ENCODE data around the gene OR2T5. TPM values are rescaled to one million over a fixed set of nuclear protein-coding genes. Genes with fewer than 3 reads are reported as not detected.
"Not testable (repeated sequence)": the region's sequence is repeated elsewhere in the genome, so short reads cannot be mapped to it uniquely, and the experiment has no call there.

OR2T5 gene, protein sequence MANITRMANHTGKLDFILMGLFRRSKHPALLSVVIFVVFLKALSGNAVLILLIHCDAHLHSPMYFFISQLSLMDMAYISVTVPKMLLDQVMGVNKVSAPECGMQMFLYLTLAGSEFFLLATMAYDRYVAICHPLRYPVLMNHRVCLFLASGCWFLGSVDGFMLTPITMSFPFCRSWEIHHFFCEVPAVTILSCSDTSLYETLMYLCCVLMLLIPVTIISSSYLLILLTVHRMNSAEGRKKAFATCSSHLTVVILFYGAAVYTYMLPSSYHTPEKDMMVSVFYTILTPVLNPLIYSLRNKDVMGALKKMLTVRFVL
- polyA plus RNA-seq (2011; rRNA removed): not detected in 2 replicates
- polyA minus RNA-seq (2011; rRNA and poly(A)+ RNA removed): not detected in 2 replicates

DNA sequence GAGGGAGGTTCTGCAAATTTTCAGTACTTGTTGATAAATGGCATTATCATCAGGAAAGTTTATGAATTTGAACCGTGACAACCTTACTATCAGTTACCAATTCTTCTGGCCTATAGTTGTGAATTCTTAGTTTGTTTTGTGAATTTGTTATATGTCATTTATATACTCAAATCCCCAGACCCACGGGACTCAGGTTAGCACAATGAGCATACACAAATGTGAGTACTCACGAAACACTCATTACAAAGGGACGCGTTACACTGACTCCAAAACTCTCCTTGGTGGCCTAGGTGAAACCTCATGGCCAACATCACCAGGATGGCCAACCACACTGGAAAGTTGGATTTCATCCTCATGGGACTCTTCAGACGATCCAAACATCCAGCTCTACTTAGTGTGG lies at the start of gene OR2T5:
TSS of gene OR2T5 (plus strand) at position 301 of the 400 bp plus-strand sequence. CDS start at position 301, 0 bp downstream.
- CTCF ChIA-PET; H3K27ac ChIP-seq (ENCODE audit: low read depth, low read length); POLR2A ChIA-PET; H3K4me3 ChIP-seq (ENCODE audit: low read depth, low read length); H3K9me3 ChIP-seq (ENCODE audit: control insufficient read depth, insufficient read depth, low read length); H3K27me3 ChIP-seq (ENCODE audit: control insufficient read depth, insufficient read depth, low read length); DNase-seq (ENCODE audit: low read depth, low spot score): not testable (repeated sequence)

DNA sequence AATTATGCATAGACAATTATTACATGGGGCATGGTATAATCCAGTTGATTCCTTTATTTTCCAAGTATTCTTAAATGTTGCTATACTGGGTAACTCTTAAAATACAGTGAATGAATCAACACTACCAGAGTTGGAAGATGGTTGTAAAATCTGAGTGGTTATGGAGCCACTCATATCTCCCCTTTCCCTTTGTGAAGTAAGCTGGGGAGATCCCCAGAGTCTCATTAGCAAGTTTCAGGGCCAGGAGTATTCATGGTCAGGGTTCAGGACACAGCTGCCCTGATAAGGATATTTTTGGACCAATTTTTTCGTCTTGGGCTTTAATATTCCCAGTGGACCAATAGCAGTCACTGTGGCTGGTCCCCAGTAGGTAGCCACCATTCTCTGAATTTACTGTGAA lies 49.7 kb upstream of the OR2T5 start:
- H3K4me3 ChIP-seq (ENCODE audit: low read depth, low read length); CTCF ChIA-PET; H3K27ac ChIP-seq (ENCODE audit: low read depth, low read length); H3K9me3 ChIP-seq (ENCODE audit: control insufficient read depth, insufficient read depth, low read length); DNase-seq (ENCODE audit: low read depth, low spot score); H3K27me3 ChIP-seq (ENCODE audit: control insufficient read depth, insufficient read depth, low read length); POLR2A ChIA-PET: not testable (repeated sequence)

DNA sequence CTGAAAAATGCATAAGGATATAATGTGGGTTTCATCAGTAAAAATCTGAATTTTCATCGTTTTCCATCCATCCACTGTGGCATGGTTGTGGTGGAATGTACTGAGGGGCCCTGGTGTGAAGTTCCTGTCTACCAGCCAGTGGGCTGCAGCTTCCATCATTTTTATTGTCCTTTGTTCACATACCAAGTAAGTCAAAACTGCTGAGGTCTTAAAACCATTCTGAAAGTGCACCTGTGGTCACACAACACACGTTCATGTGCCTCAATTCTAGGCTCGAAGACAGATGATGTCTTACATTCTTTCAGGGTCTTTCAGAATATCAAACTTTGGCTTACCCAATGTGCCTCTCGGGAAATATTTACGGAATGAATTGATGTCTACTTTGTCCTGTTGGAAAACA lies 49.1 kb upstream of the OR2T5 start:
- POLR2A ChIA-PET; CTCF ChIA-PET; DNase-seq (ENCODE audit: low read depth, low spot score); H3K27ac ChIP-seq (ENCODE audit: low read depth, low read length); H3K27me3 ChIP-seq (ENCODE audit: control insufficient read depth, insufficient read depth, low read length); H3K4me3 ChIP-seq (ENCODE audit: low read depth, low read length); H3K9me3 ChIP-seq (ENCODE audit: control insufficient read depth, insufficient read depth, low read length): not testable (repeated sequence)

DNA sequence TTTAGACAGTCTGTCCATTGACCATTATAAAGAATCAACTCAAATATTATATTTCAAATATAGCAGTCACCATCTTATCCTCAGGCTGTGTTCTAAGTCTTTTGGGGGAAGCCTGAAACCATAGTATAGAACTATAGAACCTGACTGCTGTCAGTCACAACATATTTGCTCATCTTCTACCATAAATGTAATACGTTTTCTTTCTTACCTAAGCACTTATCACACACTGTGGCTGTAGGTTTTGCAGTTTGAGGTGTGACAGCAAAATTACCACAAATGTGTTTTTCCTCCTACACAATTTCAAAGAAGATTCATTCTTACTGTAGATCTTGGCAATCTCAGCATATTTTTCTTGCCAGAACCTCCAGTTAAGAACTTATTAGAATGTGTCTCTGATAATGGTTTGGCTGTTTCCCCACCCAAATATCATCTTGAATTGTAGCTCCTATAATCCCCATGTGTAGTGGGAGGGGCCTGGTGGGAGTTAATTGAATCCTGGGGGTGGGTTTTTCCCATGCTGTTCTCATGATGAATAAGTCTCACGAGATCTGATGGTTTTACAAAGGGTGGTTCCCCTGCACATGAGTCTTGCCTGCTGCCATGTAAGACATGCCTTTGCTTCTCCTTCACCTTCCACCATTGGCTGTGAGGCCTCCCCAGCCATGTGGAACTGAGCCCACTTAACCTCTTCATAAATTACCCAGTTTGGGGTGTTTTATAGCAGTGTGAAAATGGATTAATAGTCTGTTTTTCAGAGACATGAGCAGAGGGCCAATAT lies 45.7 kb upstream of the OR2T5 start:
- H3K4me3 ChIP-seq (ENCODE audit: low read depth, low read length); H3K9me3 ChIP-seq (ENCODE audit: control insufficient read depth, insufficient read depth, low read length); DNase-seq (ENCODE audit: low read depth, low spot score); POLR2A ChIA-PET; H3K27me3 ChIP-seq (ENCODE audit: control insufficient read depth, insufficient read depth, low read length); H3K27ac ChIP-seq (ENCODE audit: low read depth, low read length); CTCF ChIA-PET: not testable (repeated sequence)

DNA sequence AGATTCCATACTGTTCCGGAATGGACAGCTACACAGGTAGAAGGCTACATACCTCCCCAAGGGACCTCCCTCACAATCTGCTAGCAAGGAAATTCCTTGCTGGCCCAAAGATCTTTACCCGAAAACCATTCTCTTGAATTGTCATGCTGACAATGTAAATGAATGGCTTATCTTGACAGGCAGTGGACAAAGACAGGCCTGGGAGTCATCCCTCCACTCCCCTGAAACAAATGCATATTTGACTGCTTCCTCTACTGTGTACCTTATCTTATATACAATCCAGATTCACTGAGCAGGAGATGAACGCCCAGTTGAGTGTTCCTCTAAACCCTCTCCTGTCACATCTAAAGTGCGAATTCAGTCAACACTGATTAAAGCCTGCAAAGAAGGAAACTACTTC lies 43.8 kb upstream of the OR2T5 start:
- H3K4me3 ChIP-seq (ENCODE audit: low read depth, low read length); H3K27ac ChIP-seq (ENCODE audit: low read depth, low read length); H3K9me3 ChIP-seq (ENCODE audit: control insufficient read depth, insufficient read depth, low read length); CTCF ChIA-PET; H3K27me3 ChIP-seq (ENCODE audit: control insufficient read depth, insufficient read depth, low read length); DNase-seq (ENCODE audit: low read depth, low spot score); POLR2A ChIA-PET: not testable (repeated sequence)

DNA sequence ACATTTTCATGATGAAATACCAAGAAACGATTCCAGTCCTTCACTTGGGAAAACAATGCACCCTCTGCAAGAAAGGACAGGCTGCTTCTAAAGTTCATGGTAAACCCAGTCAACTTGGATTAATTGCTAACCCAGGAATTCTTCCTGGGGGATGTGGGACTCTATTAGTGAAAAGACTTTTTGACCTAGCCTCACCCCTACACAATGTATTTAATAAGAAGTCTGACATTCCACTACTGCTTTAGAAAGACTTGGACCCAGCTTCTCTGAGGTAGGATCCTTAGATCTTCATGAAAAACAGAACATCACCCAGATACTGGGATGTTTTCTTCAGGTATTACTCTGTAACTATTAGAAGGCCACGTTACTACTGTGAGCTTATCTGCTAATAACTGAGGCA lies 43.0 kb upstream of the OR2T5 start, which contains the start of gene OR2T2:
TSS of gene OR2T2 (plus strand) at position 239 of the 400 bp plus-strand sequence. CDS start 7,161 bp downstream, outside the sequence.
- H3K27ac ChIP-seq (ENCODE audit: low read depth, low read length); CTCF ChIA-PET; DNase-seq (ENCODE audit: low read depth, low spot score); H3K27me3 ChIP-seq (ENCODE audit: control insufficient read depth, insufficient read depth, low read length); H3K9me3 ChIP-seq (ENCODE audit: control insufficient read depth, insufficient read depth, low read length); POLR2A ChIA-PET; H3K4me3 ChIP-seq (ENCODE audit: low read depth, low read length): not testable (repeated sequence)

- CTCF ChIA-PET; DNase-seq (ENCODE audit: low read depth, low spot score); H3K4me3 ChIP-seq (ENCODE audit: low read depth, low read length); H3K9me3 ChIP-seq (ENCODE audit: control insufficient read depth, insufficient read depth, low read length); H3K27me3 ChIP-seq (ENCODE audit: control insufficient read depth, insufficient read depth, low read length); POLR2A ChIA-PET; H3K27ac ChIP-seq (ENCODE audit: low read depth, low read length): not testable (repeated sequence)
Observed at GRCh38 chr1:248448409-248449074, 39.8 kb upstream of the OR2T5 start.

DNA sequence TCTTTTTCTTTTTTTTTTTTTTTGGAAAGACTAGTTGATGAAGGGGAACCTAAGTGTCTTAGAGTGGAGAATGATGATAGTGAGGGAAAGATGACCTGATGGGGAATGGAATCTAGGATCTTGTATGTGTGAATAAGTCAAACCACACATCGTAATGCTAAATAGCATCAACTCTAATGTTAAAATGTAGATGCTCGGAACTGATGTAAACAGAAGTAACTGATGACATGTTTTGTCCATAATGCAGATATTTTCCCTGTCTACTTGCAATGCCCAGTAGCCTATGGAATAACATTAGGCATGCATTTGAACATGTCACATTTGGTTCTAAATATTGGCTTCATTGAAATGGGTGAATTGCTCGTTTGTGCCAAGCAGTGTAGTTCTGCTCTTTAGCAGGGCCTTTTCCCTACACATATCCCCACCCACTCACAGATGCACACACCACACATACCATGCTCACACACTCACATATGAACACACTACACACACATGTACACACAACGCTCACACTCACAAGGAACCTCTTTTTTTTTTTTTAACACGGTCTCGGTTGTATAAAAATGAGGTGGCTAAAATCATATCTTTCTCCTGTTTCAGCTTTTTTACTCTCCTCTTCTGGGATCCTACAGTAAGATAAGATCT lies 38.4 kb upstream of the OR2T5 start:
- H3K27me3 ChIP-seq (ENCODE audit: control insufficient read depth, insufficient read depth, low read length); CTCF ChIA-PET; H3K4me3 ChIP-seq (ENCODE audit: low read depth, low read length); H3K27ac ChIP-seq (ENCODE audit: low read depth, low read length); POLR2A ChIA-PET; H3K9me3 ChIP-seq (ENCODE audit: control insufficient read depth, insufficient read depth, low read length); DNase-seq (ENCODE audit: low read depth, low spot score): not testable (repeated sequence)

GRCh38 chr1:248450466-248451145 lies 37.8 kb upstream of the OR2T5 start:
- H3K27me3 ChIP-seq (ENCODE audit: control insufficient read depth, insufficient read depth, low read length); H3K27ac ChIP-seq (ENCODE audit: low read depth, low read length); H3K9me3 ChIP-seq (ENCODE audit: control insufficient read depth, insufficient read depth, low read length); POLR2A ChIA-PET; CTCF ChIA-PET; H3K4me3 ChIP-seq (ENCODE audit: low read depth, low read length); DNase-seq (ENCODE audit: low read depth, low spot score): not testable (repeated sequence)

DNA sequence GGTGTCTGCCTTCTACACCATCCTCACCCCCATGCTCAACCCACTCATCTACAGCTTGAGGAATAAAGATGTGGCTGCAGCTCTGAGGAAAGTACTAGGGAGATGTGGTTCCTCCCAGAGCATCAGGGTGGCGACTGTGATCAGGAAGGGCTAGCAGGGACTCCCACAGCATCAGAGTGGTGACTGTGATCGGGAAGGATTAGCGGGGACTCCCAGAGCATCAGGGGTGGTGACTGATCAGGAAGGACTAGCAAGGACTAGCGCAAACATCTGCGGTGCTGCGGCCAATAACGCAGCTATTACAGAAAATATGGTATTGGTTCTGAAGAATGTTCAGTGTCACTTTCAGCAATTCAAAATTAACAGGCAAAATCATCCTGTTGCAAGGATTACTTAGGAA lies 34.8 kb upstream of the OR2T5 start:
- H3K27ac ChIP-seq (ENCODE audit: low read depth, low read length); POLR2A ChIA-PET; H3K4me3 ChIP-seq (ENCODE audit: low read depth, low read length); DNase-seq (ENCODE audit: low read depth, low spot score); H3K9me3 ChIP-seq (ENCODE audit: control insufficient read depth, insufficient read depth, low read length); H3K27me3 ChIP-seq (ENCODE audit: control insufficient read depth, insufficient read depth, low read length); CTCF ChIA-PET: not testable (repeated sequence)

DNA sequence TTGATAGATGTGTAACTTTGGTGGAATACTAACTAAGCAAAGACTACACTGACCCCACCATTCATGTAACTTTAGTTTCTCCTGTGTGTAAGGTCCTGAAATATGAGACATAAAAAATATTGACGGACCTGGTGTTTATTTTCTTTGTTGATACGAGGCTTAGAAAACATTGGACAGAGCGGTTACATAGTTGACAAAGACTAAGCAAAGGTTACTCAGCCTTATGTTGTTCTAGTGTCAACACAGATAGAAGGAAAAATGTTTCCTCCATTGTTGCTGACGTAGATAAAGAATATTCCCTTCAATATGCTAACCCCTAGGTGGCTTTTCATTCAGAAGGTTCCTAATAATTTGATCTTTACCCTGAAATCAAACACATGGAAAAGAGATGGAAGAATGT lies 33.3 kb upstream of the OR2T5 start:
- DNase-seq (ENCODE audit: low read depth, low spot score); H3K9me3 ChIP-seq (ENCODE audit: control insufficient read depth, insufficient read depth, low read length); CTCF ChIA-PET; H3K4me3 ChIP-seq (ENCODE audit: low read depth, low read length); H3K27ac ChIP-seq (ENCODE audit: low read depth, low read length); H3K27me3 ChIP-seq (ENCODE audit: control insufficient read depth, insufficient read depth, low read length); POLR2A ChIA-PET: not testable (repeated sequence)
